ENCODE results near the gene KIFC1. TPM values are rescaled to one million over a fixed set of nuclear protein-coding genes. Genes with fewer than 3 reads are reported as not detected.

KIFC1 gene
- total and polyA plus RNA-seq, 9 of the 15 experiments (the other 6 are each of a cell fraction or from before 2014, with no cell fraction given) = 1.3 to 95.2 (median 76.9) TPM

- TF ChIP-seq RNF219 (CRISPR knock-in tag; IDR thresholded peaks at IDR 0.05) (no peak), CBX8 (IDR thresholded peaks at IDR 0.05; ENCODE audit: borderline replicate concordance, extremely low read depth, low read depth, low read length, poor library complexity, severe bottlenecking) (no peak), DNMT1 (IDR thresholded peaks at IDR 0.05) (no peak), LARP7 (IDR thresholded peaks at IDR 0.05) (no peak), TBL1XR1 (IDR thresholded peaks at IDR 0.05; ENCODE audit: low read length in 2 of 2) (no peak), WHSC1 (IDR thresholded peaks at IDR 0.05; ENCODE audit: low read length) (no peak), NBN (IDR thresholded peaks at IDR 0.05; ENCODE audit: low read depth) (no peak), BCLAF1 (IDR thresholded peaks at IDR 0.05; ENCODE audit: borderline replicate concordance in 1 of 2, control insufficient read depth in 1 of 2, low read depth in 2 of 2, low read length in 1 of 2) (no peak), L3MBTL2 (IDR thresholded peaks at IDR 0.05) (0 out of 2 replicates have a peak, but pooled peaks have one; percentile 6), FOXA1 (IDR thresholded peaks at IDR 0.05; ENCODE audit: borderline replicate concordance) (no peak), MTA2 (IDR thresholded peaks at IDR 0.05; ENCODE audit: low read depth) (no peak), ZNF717 (CRISPR knock-in tag; IDR thresholded peaks at IDR 0.05) (no peak), CREM (IDR thresholded peaks at IDR 0.05; ENCODE audit: low read depth) (peak; percentile 56; the same call in 1 of the 2 replicates), STAG1 (CRISPR knock-in tag; IDR thresholded peaks at IDR 0.05; ENCODE audit: borderline replicate concordance) (no peak), ZNF175 (CRISPR knock-in tag; IDR thresholded peaks at IDR 0.05; ENCODE audit: low read depth) (no peak), NR0B1 (IDR thresholded peaks at IDR 0.05; ENCODE audit: partially characterized antibody) (no peak), MAZ (CRISPR knock-in tag; conservative IDR thresholded peaks at IDR 0.05 in 1 of 2, IDR thresholded peaks at IDR 0.05 in 1 of 2) (peak; percentile 87 to 95), ZNF445 (CRISPR knock-in tag; IDR thresholded peaks at IDR 0.05; ENCODE audit: low read depth) (no peak), POLR2G (IDR thresholded peaks at IDR 0.05; ENCODE audit: low read depth, low read length) (peak; percentile 78), HOXB6 (CRISPR knock-in tag; IDR thresholded peaks at IDR 0.05; ENCODE audit: borderline replicate concordance) (no peak), ZNF121 (CRISPR knock-in tag; conservative IDR thresholded peaks at IDR 0.05) (no peak)
Measured at GRCh38 chr6:33410711-33411631, 19.3 kb downstream of the KIFC1 start, which contains the start of gene PHF1 (continued).
